Choroid plexus epithelial cell (primary cell): ENCODE measurements around the gene MSGN1.

Experiments used
- DNase-seq: peaks from one replicate; pipeline ENCODE4 v3.0.0-alpha.2; 2010; ENCODE audit warnings: low read depth
- H3K4me3 ChIP-seq: 2 replicates; pipeline ENCODE4 v1.5.1; 2011; ENCODE audit warnings: low read depth, mild to moderate bottlenecking, control low read depth, low read length, moderate library complexity
- CTCF ChIP-seq: conservative IDR thresholded peaks from 2 replicates; pipeline ENCODE4 v1.5.1; 2011; ENCODE audit warnings: low read depth, mild to moderate bottlenecking, control low read depth, inconsistent platforms, low read length, moderate library complexity

The MSGN1 gene

GRCh38 chr2:17793803-17794354 lies 22.4 kb upstream of the MSGN1 start:
- no peak for TF ChIP-seq CTCF
- peak; percentile 23 for DNase-seq
- no peak overlapping the region for H3K4me3 ChIP-seq

- H3K4me3 ChIP-seq, result no peak overlapping the region
- no peak for TF ChIP-seq CTCF
- no peak for DNase-seq
Measured at GRCh38 chr2:17795309-17795708, 21.0 kb upstream of the MSGN1 start.

GRCh38 chr2:17798338-17798737 lies 17.9 kb upstream of the MSGN1 start:
- no peak for DNase-seq
- no peak for TF ChIP-seq CTCF
- no peak overlapping the region for H3K4me3 ChIP-seq

GRCh38 chr2:17799301-17800120 lies 16.7 kb upstream of the MSGN1 start:
- no peak for TF ChIP-seq CTCF
- no peak for DNase-seq
- no peak overlapping the region for H3K4me3 ChIP-seq

GRCh38 chr2:17800219-17800618 lies 16.0 kb upstream of the MSGN1 start:
- no peak for TF ChIP-seq CTCF
- H3K4me3 ChIP-seq, result no peak overlapping the region
- DNase-seq, result peak; percentile 42

GRCh38 chr2:17800693-17801458 lies 15.4 kb upstream of the MSGN1 start:
- H3K4me3 ChIP-seq, result no peak overlapping the region
- no peak for DNase-seq
- no peak for TF ChIP-seq CTCF

- no peak for DNase-seq
- H3K4me3 ChIP-seq, result no peak overlapping the region
- no peak for TF ChIP-seq CTCF
Measured at GRCh38 chr2:17803497-17803896, 12.8 kb upstream of the MSGN1 start.
